GM18507 (cell line): ENCODE measurements around the gene SNRNP200.
"Not testable (repeated sequence)": the region's sequence is repeated elsewhere in the genome, so short reads cannot be mapped to it uniquely, and the experiment has no call there.

Source experiments
- DNase-seq: peaks from one replicate; pipeline ENCODE4 v3.0.0; 2011; ENCODE audit warnings: low read depth; ENCODE audit not compliant: insufficient read length; ENCODE audit errors: extremely low spot score
- FAIRE-seq: peaks from 2 replicates; lab custom pipeline; 2011; peaks lifted over from hg19 to GRCh38; lab: Jason Lieb, UNC

The SNRNP200 gene

GRCh38 chr2:96257744-96258143 lies 47.6 kb downstream of the SNRNP200 start:
- FAIRE-seq, DNase-seq: not testable (repeated sequence)

- DNase-seq, result no peak
- no peak for FAIRE-seq
Measured at GRCh38 chr2:96256611-96257113, 48.7 kb downstream of the SNRNP200 start.

GRCh38 chr2:96254571-96254970 lies 50.8 kb downstream of the SNRNP200 start:
- no peak for FAIRE-seq
- DNase-seq, result no peak

DNA sequence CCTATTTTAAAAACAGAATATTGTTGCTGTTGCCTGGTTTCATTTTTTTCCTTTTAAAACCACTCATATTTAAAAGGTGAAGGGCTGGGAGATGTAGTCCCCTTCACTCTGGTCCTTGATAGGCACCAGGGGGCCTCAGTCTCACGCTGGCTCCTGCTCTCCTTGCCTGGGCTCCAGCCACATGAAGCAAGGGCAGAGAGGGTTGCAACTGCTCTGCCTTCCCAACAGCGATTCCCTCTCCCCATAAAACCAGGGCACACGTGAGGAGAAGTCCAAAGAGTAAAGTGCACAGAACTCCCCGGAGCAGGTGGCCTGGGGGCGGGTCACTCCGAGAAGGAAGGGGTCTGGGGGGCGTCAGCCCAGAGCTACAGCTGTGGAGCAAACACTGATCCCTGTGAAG lies 52.3 kb downstream of the SNRNP200 start:
- DNase-seq (no peak), FAIRE-seq (no peak)

DNA sequence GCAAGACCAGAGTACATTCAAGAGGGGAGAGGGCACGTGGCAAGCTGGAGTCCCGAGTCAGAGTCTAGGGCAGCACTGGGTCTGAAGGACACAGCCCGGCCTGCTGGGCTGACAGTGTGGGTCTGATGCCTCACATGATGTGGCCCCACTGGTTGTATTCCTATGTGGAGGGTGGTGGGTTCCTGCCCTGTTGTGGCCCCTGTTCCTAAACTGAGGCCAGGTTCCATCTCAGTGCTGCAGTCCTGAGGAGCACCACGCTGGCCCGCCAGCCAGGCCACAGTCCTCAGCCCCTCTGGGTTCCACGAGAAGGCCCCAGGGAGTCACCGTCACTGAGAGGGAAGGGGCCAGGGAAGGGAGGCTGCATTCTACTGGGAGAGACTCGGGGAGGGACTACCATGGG lies 52.8 kb downstream of the SNRNP200 start:
- no peak for FAIRE-seq
- DNase-seq, result no peak

- FAIRE-seq (no peak), DNase-seq (no peak)
Measured at GRCh38 chr2:96251721-96252292, 53.5 kb downstream of the SNRNP200 start.

GRCh38 chr2:96250188-96250587 lies 55.2 kb downstream of the SNRNP200 start:
- DNase-seq (no peak), FAIRE-seq (no peak)

DNA sequence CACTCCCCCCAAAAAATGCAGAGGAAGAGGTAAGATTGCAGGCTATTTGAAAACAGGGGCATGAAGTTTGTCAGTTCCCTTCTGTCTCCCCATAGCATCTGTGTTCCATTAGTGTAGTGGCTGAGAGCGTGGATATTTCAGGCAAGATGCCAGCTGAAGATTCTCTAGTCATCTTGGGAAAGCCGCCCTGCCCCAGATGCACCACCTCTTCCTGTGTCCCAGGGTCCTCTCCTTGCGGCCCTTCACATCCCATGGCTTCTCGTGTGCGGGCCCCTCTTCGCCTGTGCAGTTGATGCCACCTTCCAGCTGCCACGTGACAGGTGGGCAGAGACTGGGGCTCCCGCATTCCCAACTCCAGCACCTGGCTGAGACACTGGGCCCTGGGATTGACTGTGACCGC lies 55.7 kb downstream of the SNRNP200 start:
- DNase-seq, result no peak
- no peak for FAIRE-seq

GRCh38 chr2:96248624-96249023 lies 56.7 kb downstream of the SNRNP200 start:
- DNase-seq, result no peak
- FAIRE-seq, result no peak

DNA sequence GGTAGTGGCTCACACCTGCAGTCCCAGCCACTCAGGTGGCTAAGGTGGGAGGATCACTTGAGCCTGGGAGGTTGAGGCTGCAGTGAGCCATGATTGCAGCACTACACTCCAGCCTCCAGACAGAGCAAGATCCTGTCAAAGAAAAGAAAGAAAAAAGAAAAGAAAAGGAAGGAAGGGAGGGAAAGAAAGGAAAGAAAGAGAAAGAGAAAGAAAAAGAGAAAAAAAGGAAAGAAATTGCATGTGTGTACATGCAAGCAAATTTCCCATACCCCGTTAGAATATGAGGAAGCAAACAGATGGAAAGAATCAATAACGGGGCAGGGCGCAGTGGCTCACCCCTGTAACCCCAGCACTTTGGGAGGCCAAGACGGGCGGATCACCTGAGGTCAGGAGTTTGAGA lies 57.5 kb downstream of the SNRNP200 start:
- DNase-seq (no peak), FAIRE-seq (no peak)

- FAIRE-seq (no peak), DNase-seq (no peak)
Measured at GRCh38 chr2:96247009-96247408, 58.3 kb downstream of the SNRNP200 start.

- peak; percentile 41 for FAIRE-seq
Measured at GRCh38 chr2:96245609-96246390, 59.5 kb downstream of the SNRNP200 start.

DNA sequence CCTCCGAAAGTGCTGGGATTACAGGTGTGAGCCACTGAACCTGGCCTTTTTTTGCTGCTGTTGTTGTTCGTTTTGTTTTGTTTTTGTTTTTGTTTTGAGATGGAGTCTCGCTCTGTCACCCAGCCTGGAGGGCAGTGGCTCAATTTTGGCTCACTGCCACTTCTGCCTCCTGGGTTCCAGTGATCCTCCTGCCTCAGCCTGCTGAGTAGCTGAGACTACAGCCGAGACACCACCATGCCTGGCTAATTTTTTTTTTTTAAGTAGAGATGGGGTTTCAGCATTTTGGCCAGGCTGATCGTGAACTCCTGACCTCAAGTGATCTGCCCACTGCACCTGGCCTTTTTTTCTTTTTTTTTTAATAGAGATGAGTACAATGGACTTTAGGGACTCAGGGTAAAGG lies 61.5 kb downstream of the SNRNP200 start:
- DNase-seq, result no peak
- FAIRE-seq, result no peak

More at GRCh38 chr2:96245609-96246390, 59.5 kb downstream of the SNRNP200 start:
- DNase-seq, result no peak

DNA sequence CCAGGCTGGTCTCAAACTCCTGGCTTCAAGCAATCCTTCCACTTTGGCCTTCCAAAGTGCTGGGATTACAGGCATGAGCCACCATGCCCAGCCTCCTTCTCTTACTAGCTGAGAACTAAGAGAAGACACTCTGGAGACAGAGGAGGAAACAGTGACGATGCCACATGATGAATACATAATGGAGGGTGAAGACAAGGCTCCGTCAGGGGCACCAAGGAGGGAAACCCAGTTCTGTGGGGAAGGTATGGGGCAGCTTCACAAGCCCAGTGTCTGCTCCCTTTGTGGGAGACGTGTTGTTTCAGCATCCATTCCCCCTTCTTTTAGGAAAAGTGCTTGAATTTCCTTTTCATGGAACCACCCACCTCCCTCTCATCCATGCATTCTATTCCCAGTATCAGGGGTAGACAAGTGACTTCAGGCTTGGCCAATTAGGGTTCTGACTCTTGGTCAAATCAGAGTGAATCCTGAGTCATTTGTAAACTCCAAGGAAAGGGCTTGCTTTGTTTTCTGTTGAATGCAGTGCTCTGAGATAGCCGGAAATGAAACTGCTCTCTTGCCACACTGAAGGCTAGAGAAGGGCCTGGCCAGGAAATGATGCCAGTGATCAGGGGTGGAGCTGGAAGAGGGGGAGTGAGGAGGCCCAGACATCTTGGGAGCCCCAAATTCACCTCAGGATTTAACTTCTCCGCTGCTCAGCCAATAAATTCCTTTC lies 63.3 kb downstream of the SNRNP200 start:
- FAIRE-seq (peak; percentile 94), DNase-seq (no peak)

DNA sequence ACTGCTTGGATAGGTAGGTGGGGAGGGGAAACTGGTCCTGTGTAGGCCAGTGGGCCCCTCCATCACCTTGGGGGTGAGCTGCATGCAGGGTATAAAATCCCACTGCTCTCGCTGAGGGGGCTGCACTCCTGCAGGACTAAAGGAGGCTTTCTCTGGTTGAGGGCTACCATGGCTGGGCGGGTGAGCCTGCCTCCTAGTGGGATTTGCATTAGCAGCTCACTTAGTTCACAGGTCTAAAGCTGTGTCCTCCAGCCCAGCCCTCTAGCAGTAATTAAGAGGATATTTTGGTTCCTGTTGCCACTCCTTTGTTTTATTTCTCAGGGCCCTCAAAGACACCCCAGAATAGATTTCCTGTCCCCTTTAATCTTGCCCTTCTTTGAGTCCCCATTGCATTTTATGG lies 64.1 kb downstream of the SNRNP200 start:
- FAIRE-seq, result no peak
- DNase-seq, result no peak

DNA sequence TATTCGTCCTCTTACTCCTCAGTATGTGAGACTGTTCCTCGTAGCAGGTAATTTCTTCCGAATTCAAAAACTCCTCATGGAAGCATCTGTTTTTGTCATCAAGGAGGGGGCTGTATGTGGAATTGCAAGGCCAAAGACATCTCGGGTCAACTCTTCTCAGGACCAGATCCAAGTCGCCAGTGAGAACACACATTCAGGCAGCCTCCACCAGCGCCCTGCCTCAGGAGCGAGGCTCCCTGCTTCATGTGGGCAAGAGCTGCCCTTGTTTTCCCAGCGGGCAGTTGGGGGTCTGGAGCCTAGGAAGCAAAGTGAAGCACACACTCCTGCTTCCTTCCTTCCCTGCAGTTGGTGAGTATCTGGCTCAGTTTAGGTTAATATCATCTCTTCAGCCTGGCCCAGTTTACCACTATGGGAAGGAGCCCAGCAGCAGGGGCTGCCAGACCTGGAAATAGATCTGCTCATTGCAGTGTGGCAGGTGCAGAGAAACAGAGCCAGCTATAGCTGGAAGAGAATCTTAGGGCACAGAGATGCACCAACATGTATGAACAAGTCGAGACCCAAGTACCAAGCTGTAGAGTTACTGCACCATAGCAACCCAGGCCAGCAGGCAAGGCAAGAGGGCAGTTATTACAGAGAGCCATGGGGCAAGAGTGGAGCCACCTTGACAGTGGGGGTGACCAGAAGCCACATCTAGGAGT lies 64.9 kb downstream of the SNRNP200 start:
- FAIRE-seq, result no peak
- DNase-seq, result no peak

DNA sequence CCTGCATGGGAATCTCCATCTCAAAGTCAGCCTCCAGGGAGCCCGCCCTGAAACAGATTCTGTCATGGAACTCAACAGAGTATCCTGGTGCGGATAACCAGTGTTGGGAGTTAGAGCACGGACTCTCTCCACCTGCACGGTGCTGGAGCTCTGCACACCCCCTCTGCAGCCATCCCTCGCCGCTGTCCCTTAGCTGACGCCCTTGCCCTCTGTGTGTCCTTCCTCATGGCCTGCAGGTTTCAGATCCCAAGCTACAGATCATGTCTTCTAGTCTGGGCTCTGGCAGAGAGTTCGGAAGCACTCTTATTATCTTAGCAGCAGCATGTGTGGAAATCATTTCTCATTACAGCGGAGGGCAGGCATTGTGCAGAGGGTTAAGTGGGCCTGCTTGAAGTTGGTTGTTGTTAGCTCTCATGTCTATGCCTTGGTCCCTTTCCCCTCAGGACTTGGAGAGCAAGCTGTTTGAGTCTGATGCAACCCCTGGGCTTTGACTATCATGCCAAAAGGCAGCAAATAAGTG lies 65.5 kb downstream of the SNRNP200 start:
- no peak for DNase-seq
- FAIRE-seq, result no peak

DNA sequence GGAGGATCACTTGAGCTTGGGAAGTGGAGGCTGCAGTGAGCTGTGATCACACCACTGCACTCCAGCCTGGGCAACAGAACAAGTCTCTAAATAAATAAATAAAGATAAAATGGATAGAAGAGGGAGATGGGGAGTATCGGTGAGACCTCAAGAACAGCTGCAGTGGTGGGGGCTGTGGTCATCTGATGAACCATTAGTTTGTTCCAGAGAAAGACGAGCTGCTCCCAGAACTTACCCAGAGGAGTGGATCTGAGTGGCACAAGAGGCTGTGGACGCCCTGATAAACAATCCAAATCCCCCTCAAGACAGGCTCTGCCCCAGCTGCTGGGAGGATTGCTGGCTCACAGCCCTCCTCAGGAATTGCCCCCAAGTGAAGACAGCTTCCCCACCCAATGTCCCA lies 66.3 kb downstream of the SNRNP200 start:
- DNase-seq (no peak), FAIRE-seq (no peak)

DNA sequence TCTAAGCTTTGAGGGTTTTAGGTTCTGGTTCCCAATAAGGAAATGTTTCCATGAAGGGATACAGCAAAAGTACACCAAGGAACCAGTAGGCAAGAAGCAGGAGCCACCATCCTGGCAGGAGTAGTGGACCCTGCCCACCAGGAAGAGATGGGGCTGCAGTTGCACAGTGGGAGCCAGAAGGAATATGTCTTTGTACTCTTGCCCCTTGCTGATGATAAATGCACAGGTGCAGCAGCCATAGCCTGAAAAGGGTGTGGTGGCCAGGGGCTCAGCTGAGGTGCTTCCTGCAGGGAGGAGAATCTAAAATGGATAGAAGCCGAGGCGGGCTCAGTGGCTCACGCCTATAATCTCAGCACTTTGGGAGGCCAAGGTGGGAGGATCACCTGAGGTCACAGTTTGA lies 67.1 kb downstream of the SNRNP200 start:
- DNase-seq, result no peak
- no peak for FAIRE-seq

DNA sequence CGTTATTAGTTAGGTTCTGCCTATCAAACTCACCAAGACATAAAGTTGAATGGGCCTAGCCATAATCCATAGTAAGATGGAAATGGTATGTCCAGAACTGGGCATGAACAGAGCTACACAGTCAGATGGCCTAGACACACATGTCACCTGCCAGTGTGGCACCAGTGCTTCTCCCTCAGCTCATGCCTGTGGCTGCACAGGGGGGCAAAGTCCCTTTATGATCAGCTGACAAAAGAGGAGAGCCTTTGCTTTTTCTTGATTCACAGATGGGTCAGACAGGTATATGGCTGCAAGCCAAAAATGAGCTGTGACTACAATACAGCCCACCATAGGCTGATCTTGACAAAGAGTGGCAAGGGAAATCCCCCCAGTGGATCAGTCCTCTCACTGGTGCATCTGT lies 68.5 kb downstream of the SNRNP200 start:
- no peak for FAIRE-seq
- no peak for DNase-seq
